ENCODE results near the gene RIBC2.
"Not testable (repeated sequence)": the region's sequence is repeated elsewhere in the genome, so short reads cannot be mapped to it uniquely, and the experiment has no call there.

RIBC2 gene

GRCh38 chr22:45438336-45438735 lies 24.8 kb downstream of the RIBC2 start:
- Histone ChIP-seq H3F3A (ENCODE audit: insufficient read depth, low read length) (no peaks in the 10 kb centered on the region), H3K9ac (ENCODE audit: low read length) (no peak overlapping the region), H3K27me3 (replicated peaks; ENCODE audit: insufficient read depth, low read length) (no peaks in the 10 kb centered on the region), H3K79me2 (ENCODE audit: low read length) (no peaks in the 10 kb centered on the region), H3K4me3 (ENCODE audit: low read length) (no peak overlapping the region), H3K4me2 (ENCODE audit: low read depth, low read length) (no peak overlapping the region), H3K4me1 (ENCODE audit: low read length) (no peaks in the 10 kb centered on the region), H3K9me2 (replicated peaks; ENCODE audit: insufficient read depth, low read length) (no peaks in the 10 kb centered on the region), H3K36me3 (replicated peaks; ENCODE audit: insufficient read depth, low read length) (no peaks in the 10 kb centered on the region), H3K27ac (ENCODE audit: low read length) (no peak overlapping the region), H4K20me1 (ENCODE audit: insufficient read depth, low read length) (no peaks in the 10 kb centered on the region), H2AFZ (ENCODE audit: low read length) (no peak overlapping the region), H3K9me3 (replicated peaks; ENCODE audit: insufficient read depth, low read length) (no peaks in the 10 kb centered on the region)
- DNase-seq: no peak
- TF ChIP-seq CTCF (IDR thresholded peaks at IDR 0.05; ENCODE audit: low read length) (no peak), EZH2phosphoT487 (IDR thresholded peaks at IDR 0.05; ENCODE audit: low read length) (no peak), EZH2 (optimal IDR thresholded peaks at IDR 0.05; ENCODE audit: low read depth, low read length) (no peak)

DNA sequence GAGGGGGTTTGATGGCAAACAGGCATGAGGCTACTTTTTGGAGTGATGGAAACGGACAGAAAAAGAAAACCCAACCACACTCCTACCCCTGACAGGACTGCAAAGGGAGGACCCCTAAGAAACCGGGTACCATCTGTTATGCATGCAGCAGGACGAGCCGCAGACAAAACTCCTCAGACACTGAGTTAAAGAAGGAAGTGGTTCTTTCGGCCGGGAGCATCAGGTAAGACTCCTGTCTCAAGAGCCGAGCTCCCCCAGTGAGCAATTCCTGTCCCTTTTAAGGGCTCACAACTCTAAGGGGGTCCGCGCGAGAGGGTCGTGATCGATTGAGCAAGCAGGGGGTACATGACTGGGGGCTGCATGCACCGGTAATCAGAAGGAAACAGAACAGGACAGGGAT lies 27.2 kb downstream of the RIBC2 start:
- H3K27ac ChIP-seq (ENCODE audit: low read length); H3K9me3 ChIP-seq (replicated peaks; ENCODE audit: insufficient read depth, low read length); DNase-seq; H3K9me2 ChIP-seq (replicated peaks; ENCODE audit: insufficient read depth, low read length); H3F3A ChIP-seq (ENCODE audit: insufficient read depth, low read length); H3K36me3 ChIP-seq (replicated peaks; ENCODE audit: insufficient read depth, low read length); H3K79me2 ChIP-seq (ENCODE audit: low read length); H2AFZ ChIP-seq (ENCODE audit: low read length); H4K20me1 ChIP-seq (ENCODE audit: insufficient read depth, low read length); H3K4me1 ChIP-seq (ENCODE audit: low read length): not testable (repeated sequence)
- peak overlapping the region; percentile 11; the same call in 1 of the 2 replicates for H3K9ac ChIP-seq (ENCODE audit: low read length)
- H3K27me3 ChIP-seq (replicated peaks; ENCODE audit: insufficient read depth, low read length): peaks cover 14% of the 10 kb centered on the region
- H3K4me3 ChIP-seq (ENCODE audit: low read length): peak overlapping the region; percentile 6; the same call in 1 of the 2 replicates
- H3K4me2 ChIP-seq (ENCODE audit: low read depth, low read length): peak overlapping the region; percentile 66; the same call in 1 of the 2 replicates

DNA sequence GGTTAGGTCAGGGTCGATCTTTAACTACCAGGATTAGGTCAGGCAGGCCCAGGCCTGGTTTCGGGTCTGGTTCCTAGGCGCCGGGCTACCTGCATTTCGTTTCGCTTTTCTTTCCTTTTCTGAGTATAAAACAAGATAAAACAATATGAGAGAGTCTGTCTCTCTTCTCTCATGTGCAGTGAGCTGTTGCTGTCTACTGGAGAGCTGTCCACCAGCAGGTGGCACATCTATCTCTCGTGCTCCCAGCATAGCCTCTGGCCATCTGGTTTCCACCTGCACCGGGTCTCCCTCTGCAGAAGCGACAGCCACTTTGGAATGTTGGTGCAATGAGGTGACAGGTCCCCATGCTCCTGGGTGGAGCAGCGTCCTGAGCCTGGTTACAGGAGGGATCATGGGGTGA lies 27.6 kb downstream of the RIBC2 start:
- Histone ChIP-seq H3K4me1 (ENCODE audit: low read length) (no peaks in the 10 kb centered on the region), H3K9me3 (replicated peaks; ENCODE audit: insufficient read depth, low read length) (no peaks in the 10 kb centered on the region), H3K4me2 (ENCODE audit: low read depth, low read length) (peak overlapping the region; percentile 66; the same call in 1 of the 2 replicates), H3K27ac (ENCODE audit: low read length) (no peak overlapping the region), H3F3A (ENCODE audit: insufficient read depth, low read length) (no peaks in the 10 kb centered on the region), H3K27me3 (replicated peaks; ENCODE audit: insufficient read depth, low read length) (peaks cover 19% of the 10 kb centered on the region), H4K20me1 (ENCODE audit: insufficient read depth, low read length) (no peaks in the 10 kb centered on the region), H3K9ac (ENCODE audit: low read length) (no peak overlapping the region; the same call in 1 of the 2 replicates), H3K36me3 (replicated peaks; ENCODE audit: insufficient read depth, low read length) (no peaks in the 10 kb centered on the region), H2AFZ (ENCODE audit: low read length) (0 out of 2 replicates have a peak overlapping the region, but pooled peaks have one; percentile 38), H3K4me3 (ENCODE audit: low read length) (peak overlapping the region; percentile 6; the same call in 1 of the 2 replicates), H3K9me2 (replicated peaks; ENCODE audit: insufficient read depth, low read length) (no peaks in the 10 kb centered on the region), H3K79me2 (ENCODE audit: low read length) (no peaks in the 10 kb centered on the region)
- TF ChIP-seq EZH2 (optimal IDR thresholded peaks at IDR 0.05; ENCODE audit: low read depth, low read length) (no peak), CTCF (IDR thresholded peaks at IDR 0.05; ENCODE audit: low read length) (peak; percentile 64)
- DNase-seq: peak; percentile 68

DNA sequence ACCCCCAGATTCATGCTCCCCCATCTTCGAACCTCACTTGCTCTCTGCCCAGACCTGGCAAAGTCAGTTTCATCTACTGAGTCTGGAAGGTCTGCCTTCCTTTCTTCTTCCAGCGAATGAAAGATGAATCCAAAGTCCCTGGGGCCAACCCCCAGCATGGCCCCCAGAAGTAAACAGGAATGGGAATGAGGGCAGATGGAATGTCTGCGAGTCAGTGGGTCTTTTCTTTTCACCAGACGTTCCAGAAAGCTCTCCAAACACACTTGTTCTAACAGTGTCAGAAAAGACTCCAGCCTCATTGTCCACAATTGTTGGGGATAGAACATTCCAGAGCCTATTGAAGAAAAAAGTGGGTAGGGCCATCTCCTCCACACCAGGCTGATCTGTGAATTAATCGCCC lies 28.6 kb downstream of the RIBC2 start:
- DNase-seq: no peak
- H2AFZ ChIP-seq (ENCODE audit: low read length): no peak overlapping the region

More for the DNA sequence above, 28.6 kb downstream of the RIBC2 start:
- H3K27ac ChIP-seq (ENCODE audit: low read length): no peak overlapping the region
- no peaks in the 10 kb centered on the region for H3K9me3 ChIP-seq (replicated peaks; ENCODE audit: insufficient read depth, low read length)
- H3K79me2 ChIP-seq (ENCODE audit: low read length): no peaks in the 10 kb centered on the region
- H3K36me3 ChIP-seq (replicated peaks; ENCODE audit: insufficient read depth, low read length): no peaks in the 10 kb centered on the region
- no peaks in the 10 kb centered on the region for H3F3A ChIP-seq (ENCODE audit: insufficient read depth, low read length)
- peaks cover 29% of the 10 kb centered on the region for H3K27me3 ChIP-seq (replicated peaks; ENCODE audit: insufficient read depth, low read length)
- H3K9me2 ChIP-seq (replicated peaks; ENCODE audit: insufficient read depth, low read length): no peaks in the 10 kb centered on the region
- H3K4me1 ChIP-seq (ENCODE audit: low read length): no peaks in the 10 kb centered on the region
- H3K4me2 ChIP-seq (ENCODE audit: low read depth, low read length): no peak overlapping the region
- no peak overlapping the region for H3K4me3 ChIP-seq (ENCODE audit: low read length)
- TF ChIP-seq CTCF (IDR thresholded peaks at IDR 0.05; ENCODE audit: low read length) (no peak), EZH2 (optimal IDR thresholded peaks at IDR 0.05; ENCODE audit: low read depth, low read length) (no peak), EZH2phosphoT487 (IDR thresholded peaks at IDR 0.05; ENCODE audit: low read length) (no peak)
- no peak overlapping the region for H3K9ac ChIP-seq (ENCODE audit: low read length)
- no peaks in the 10 kb centered on the region for H4K20me1 ChIP-seq (ENCODE audit: insufficient read depth, low read length)
